ENCODE measurements around the gene KRAS. TPM values are rescaled to one million over a fixed set of nuclear protein-coding genes. Genes with fewer than 3 reads are reported as not detected.

KRAS gene
- total and polyA plus RNA-seq, 2 donors (not counting 3 experiments of a cell fraction or from before 2014, with no cell fraction given) = 9.1 to 22.8 TPM

- no peak overlapping the region for H2AFZ ChIP-seq (ENCODE audit: low read depth, low read length)
- ChIA-PET POLR2A (no interaction called here), CTCF (no interaction called here)
- peaks cover 10% of the 10 kb centered on the region for H3K4me1 ChIP-seq (ENCODE audit: control insufficient read depth, extremely low read depth, insufficient read depth, low read length)
- dilution Hi-C loops (cut with MboI; ENCODE audit: extremely low pct_ligation_motif_present, low sequenced_read_pairs) = no loop called here
- no peak overlapping the region for H3K9ac ChIP-seq (replicated peaks; ENCODE audit: extremely low read depth, insufficient read depth, low read length)
- TF ChIP-seq POLR2AphosphoS5 (IDR thresholded peaks at IDR 0.05; ENCODE audit: insufficient read depth, low read depth, low read length) (no peak), POLR2A (IDR thresholded peaks at IDR 0.05; ENCODE audit: low read depth, low read length) (no peak), MAX (IDR thresholded peaks at IDR 0.05; ENCODE audit: insufficient read depth, insufficient read length) (no peak)
- no peaks in the 10 kb centered on the region for H3K36me3 ChIP-seq (ENCODE audit: control insufficient read depth in 2 of 2, extremely low read depth in 1 of 2, insufficient read depth in 2 of 2, low read length in 2 of 2)
- H3K9me1 ChIP-seq (replicated peaks; ENCODE audit: control insufficient read depth, extremely low read depth, insufficient read depth, low read length) = no peaks in the 10 kb centered on the region
- peaks cover 11 to 25% of the 10 kb centered on the region in 2 experiments for H3K27me3 ChIP-seq (ENCODE audit: control insufficient read depth in 2 of 2, insufficient read depth in 2 of 2, low read length in 2 of 2)
- peaks cover 7% of the 10 kb centered on the region for H3K79me2 ChIP-seq (ENCODE audit: control insufficient read depth, insufficient read depth, low read length)
- no peak overlapping the region for H3K4me2 ChIP-seq (ENCODE audit: insufficient read depth, low read length)
- no peak for DNase-seq (ENCODE audit: low read depth, low spot score)
- no peaks in the 10 kb centered on the region for H4K20me1 ChIP-seq (replicated peaks; ENCODE audit: control insufficient read depth, extremely low read depth, insufficient read depth, low read length)
- no peak overlapping the region for H3K4me3 ChIP-seq (replicated peaks in 1 of 3; ENCODE audit: insufficient read depth in 1 of 3, low read depth in 1 of 3, low read length in 3 of 3)
- no peaks in the 10 kb centered on the region for H3K9me3 ChIP-seq (replicated peaks; ENCODE audit: control insufficient read depth, insufficient read depth, low read length)
- no peak for FAIRE-seq
- no TSS peak for BruUV-seq (replicated peaks)
- intact Hi-C loops (cut with micrococcal nuclease) = loop anchor here (5.0 kb wide), 1 partner anchor 73 kb away; no protein-coding TSS in a partner anchor
- H3K27ac ChIP-seq (ENCODE audit: insufficient read depth, low read depth, low read length) = no peak overlapping the region
Measured at GRCh38 chr12:25254271-25254880, 3.6 kb upstream of the KRAS start.

GRCh38 chr12:25253371-25254068, 2.8 kb upstream of the KRAS start:
- ChIA-PET CTCF (no interaction called here), POLR2A (no interaction called here)
- no TSS peak for BruUV-seq (replicated peaks)
- DNase-seq (ENCODE audit: low read depth, low spot score) (no peak), FAIRE-seq (no peak)
- peaks cover 16% of the 10 kb centered on the region for H3K79me2 ChIP-seq (ENCODE audit: control insufficient read depth, insufficient read depth, low read length)
- H3K27me3 ChIP-seq (ENCODE audit: control insufficient read depth in 2 of 2, insufficient read depth in 2 of 2, low read length in 2 of 2) = peaks cover 11 to 25% of the 10 kb centered on the region in 2 experiments
- no peak overlapping the region for H3K27ac ChIP-seq (ENCODE audit: insufficient read depth, low read depth, low read length)
- H3K9ac ChIP-seq (replicated peaks; ENCODE audit: extremely low read depth, insufficient read depth, low read length) = no peak overlapping the region
- peaks cover 4% of the 10 kb centered on the region for H4K20me1 ChIP-seq (replicated peaks; ENCODE audit: control insufficient read depth, extremely low read depth, insufficient read depth, low read length)
- H3K9me1 ChIP-seq (replicated peaks; ENCODE audit: control insufficient read depth, extremely low read depth, insufficient read depth, low read length) = no peaks in the 10 kb centered on the region
- intact Hi-C loops (cut with micrococcal nuclease) (loop anchor here (5.0 kb wide), 1 partner anchor 74 kb away; no protein-coding TSS in a partner anchor), dilution Hi-C loops (cut with MboI; ENCODE audit: extremely low pct_ligation_motif_present, low sequenced_read_pairs) (no loop called here)
- no peaks in the 10 kb centered on the region for H3K9me3 ChIP-seq (replicated peaks; ENCODE audit: control insufficient read depth, insufficient read depth, low read length)
- no peak overlapping the region for H3K4me2 ChIP-seq (ENCODE audit: insufficient read depth, low read length)
- H3K4me3 ChIP-seq (replicated peaks in 1 of 3; ENCODE audit: insufficient read depth in 1 of 3, low read depth in 1 of 3, low read length in 3 of 3) = no peak overlapping the region
- TF ChIP-seq FOS (IDR thresholded peaks at IDR 0.05; ENCODE audit: borderline replicate concordance, insufficient read depth, low read length) (no peak), MYC (IDR thresholded peaks at IDR 0.05; ENCODE audit: low read depth, low read length) (no peak), JUN (IDR thresholded peaks at IDR 0.05; ENCODE audit: borderline replicate concordance, insufficient read depth, insufficient read length, low read depth) (no peak), POLR2AphosphoS5 (IDR thresholded peaks at IDR 0.05; ENCODE audit: insufficient read depth, low read depth, low read length) (no peak), GATA2 (IDR thresholded peaks at IDR 0.05; ENCODE audit: insufficient read depth, insufficient read length, low read depth, low read length) (no peak), CTCF (IDR thresholded peaks at IDR 0.05; ENCODE audit: extremely low read depth in 1 of 2, insufficient read depth in 1 of 2, low read depth in 1 of 2, low read length in 2 of 2) (no peak), MAX (IDR thresholded peaks at IDR 0.05; ENCODE audit: insufficient read depth, insufficient read length) (no peak), EZH2 (IDR thresholded peaks at IDR 0.05; ENCODE audit: borderline replicate concordance, low read depth, low read length, severe bottlenecking) (no peak), POLR2A (IDR thresholded peaks at IDR 0.05; ENCODE audit: low read depth, low read length) (no peak)
- H3K36me3 ChIP-seq (ENCODE audit: control insufficient read depth in 2 of 2, extremely low read depth in 1 of 2, insufficient read depth in 2 of 2, low read length in 2 of 2) = no peaks in the 10 kb centered on the region
- no peak overlapping the region for H2AFZ ChIP-seq (ENCODE audit: low read depth, low read length)
- H3K4me1 ChIP-seq (ENCODE audit: control insufficient read depth, extremely low read depth, insufficient read depth, low read length) = peaks cover 10% of the 10 kb centered on the region
